HCT116 (cell line): ENCODE results near the gene ILF2. TPM values are rescaled to one million over a fixed set of nuclear protein-coding genes. Genes with fewer than 3 reads are reported as not detected.

Experiments used
- ATAC-seq: fragments of 200-7000 bp; cut with Tn5 transposase; 2 replicates; pipeline ENCODE4 v1.9.1; 2020; ENCODE audit warnings: mild to moderate bottlenecking, moderate library complexity
- BruUV-seq: library from RNA; stranded (reverse); fragments of 400-500 nt; replicated peaks from 2 replicates; lab custom pipeline; 2021; lab: Mats Ljungman, UMichigan
- CTCF ChIA-PET: fragments of 300-600 bp; sonication (Branson Sonifier 250); formaldehyde crosslinking; loops from one replicate; lab custom pipeline; 2021; ENCODE audit warnings: antibody characterized with exemption; lab: Charles Lee
- POLR2A ChIA-PET: fragments of 300-600, 350-600 bp; sonication (Branson Sonifier 250); formaldehyde crosslinking; loops from one replicate; lab custom pipeline; 2021; ENCODE audit warnings: antibody characterized with exemption; lab: Charles Lee
- RAD21 ChIA-PET, 2 experiments: fragments of 300-600 bp; sonication (Branson Sonifier 250); formaldehyde crosslinking; loops; one replicate each; lab custom pipeline; 2023; ENCODE audit warnings: low total read pairs in 2 of 2; ENCODE audit not compliant: uncharacterized antibody in 2 of 2, unreplicated experiment in 2 of 2, low non-redundant PET in 1 of 2; lab: Charles Lee
- DNase-seq: peaks from one replicate; pipeline ENCODE4 v3.0.0-alpha.2; 2010; ENCODE audit warnings: low read depth, low spot score
- H2AFZ ChIP-seq: fragments of 200-600 bp; shearing (Covaris generic), sonication (generic); 2 replicates; pipeline ENCODE4 v1.6.1; 2017; ENCODE audit warnings: low read depth, mixed run types, mixed read lengths, antibody characterized with exemption, low read length; ENCODE audit not compliant: poor library complexity, severe bottlenecking
- H3K27ac ChIP-seq: 2 replicates; pipeline ENCODE4 v1.5.1; 2012; ENCODE audit warnings: low read depth, low read length
- H3K27me3 ChIP-seq: fragments of 200-600 bp; sonication (generic); 2 replicates; pipeline ENCODE4 v1.6.1; 2016; ENCODE audit warnings: mixed run types, low read length, mixed read lengths; ENCODE audit not compliant: insufficient read depth
- H3K36me3 ChIP-seq, 2 experiments: fragments of 200-500 bp in 1 of 2; fragments of 200-600 bp in 1 of 2; sonication (Bioruptor generic) in 1 of 2; sonication (generic) in 1 of 2; 2 replicates each; pipeline versions ENCODE4 v1.5.1 to v1.6.1; 2014 to 2016; ENCODE audit warnings: low read length in 2 of 2, inconsistent platforms in 1 of 2, mixed read lengths in 1 of 2, mixed run types in 1 of 2; ENCODE audit not compliant: insufficient read depth in 2 of 2, control insufficient read depth in 1 of 2
- H3K4me1 ChIP-seq, 2 experiments: fragments of 200-600 bp in 1 of 2; sonication (generic) in 1 of 2; 2 replicates each; pipeline versions ENCODE4 v1.5.1 to v1.6.1; 2012 to 2017; ENCODE audit warnings: low read length in 2 of 2, inconsistent platforms in 1 of 2, mild to moderate bottlenecking in 1 of 2, mixed read lengths in 1 of 2, mixed run types in 1 of 2, moderate library complexity in 1 of 2; ENCODE audit not compliant: insufficient read depth in 2 of 2, control insufficient read depth in 1 of 2
- H3K4me2 ChIP-seq: fragments of 200-600 bp; sonication (generic); 2 replicates; pipeline ENCODE4 v1.6.1; 2017; ENCODE audit warnings: mixed run types, low read length, mixed read lengths
- H3K4me3 ChIP-seq, 2 experiments: fragments of 200-600 bp in 1 of 2; sonication (generic) in 1 of 2; replicated peaks in 1 of 2; 2 replicates each; pipeline ENCODE4 v1.5.1; 2011 to 2016; ENCODE audit warnings: low read length in 2 of 2, control low read depth in 1 of 2, low read depth in 1 of 2, mild to moderate bottlenecking in 1 of 2, mixed read lengths in 1 of 2, mixed run types in 1 of 2
- H3K79me2 ChIP-seq: fragments of 200-600 bp; sonication (generic); 2 replicates; pipeline ENCODE4 v1.6.1; 2017; ENCODE audit warnings: mild to moderate bottlenecking, mixed run types, low read length, moderate library complexity, mixed read lengths; ENCODE audit not compliant: insufficient read depth
- H3K9ac ChIP-seq: fragments of 200-600 bp; sonication (generic); 2 replicates; pipeline ENCODE4 v1.6.1; 2016; ENCODE audit warnings: low read length, mixed read lengths
- H3K9me2 ChIP-seq: fragments of 200-600 bp; sonication (generic), shearing (Covaris generic); 2 replicates; pipeline ENCODE4 v1.6.1; 2017; ENCODE audit warnings: mixed run types, mild to moderate bottlenecking, moderate library complexity; ENCODE audit not compliant: insufficient read depth
- H3K9me3 ChIP-seq, 2 experiments: fragments of 200-500 bp in 1 of 2; fragments of 200-600 bp in 1 of 2; sonication (Bioruptor generic) in 1 of 2; sonication (generic) in 1 of 2; 2 replicates each; pipeline ENCODE4 v1.6.1; 2014 to 2017; ENCODE audit warnings: low read length in 2 of 2, mixed read lengths in 2 of 2, inconsistent platforms in 1 of 2, low read depth in 1 of 2, mild to moderate bottlenecking in 1 of 2, mixed run types in 1 of 2, moderate library complexity in 1 of 2; ENCODE audit not compliant: control insufficient read depth in 1 of 2, insufficient read depth in 1 of 2
- H4K20me1 ChIP-seq: fragments of 200-600 bp; sonication (generic), shearing (Covaris generic); 2 replicates; pipeline ENCODE4 v1.6.1; 2017; ENCODE audit warnings: mixed run types, mild to moderate bottlenecking, moderate library complexity; ENCODE audit not compliant: insufficient read depth
- CBX3 ChIP-seq: IDR thresholded peaks from 2 replicates; pipeline ENCODE4 v1.6.1; 2012; ENCODE audit warnings: low read depth
- EGR1 ChIP-seq: IDR thresholded peaks from 2 replicates; pipeline ENCODE4 v1.6.1; 2012; ENCODE audit warnings: low read depth
- EZH2phosphoT487 ChIP-seq: fragments of 200-600 bp; IDR thresholded peaks from 2 replicates; pipeline ENCODE4 v1.6.1; 2018; ENCODE audit warnings: antibody characterized with exemption, borderline replicate concordance
- FOSL1 ChIP-seq: IDR thresholded peaks from 2 replicates; pipeline ENCODE4 v1.6.1; 2012; ENCODE audit warnings: low read depth
- JUND ChIP-seq: IDR thresholded peaks from 2 replicates; pipeline ENCODE4 v1.6.1; 2012
- POLR2A ChIP-seq: IDR thresholded peaks from 2 replicates; pipeline ENCODE4 v1.7.0; 2011; ENCODE audit warnings: borderline replicate concordance; ENCODE audit not compliant: insufficient read depth, insufficient read length; ENCODE audit errors: extremely low read depth
- POLR2AphosphoS5 ChIP-seq: IDR thresholded peaks from 2 replicates; pipeline ENCODE4 v1.6.1; 2011; ENCODE audit warnings: mild to moderate bottlenecking, low read depth, low read length, moderate library complexity
- RAD21 ChIP-seq: IDR thresholded peaks from 2 replicates; pipeline ENCODE4 v1.6.1; 2012; ENCODE audit warnings: low read depth, mild to moderate bottlenecking
- SP1 ChIP-seq: IDR thresholded peaks from 2 replicates; pipeline ENCODE4 v1.6.1; 2012; ENCODE audit warnings: low read depth
- SRF ChIP-seq: IDR thresholded peaks from 2 replicates; pipeline ENCODE4 v1.6.1; 2012; ENCODE audit warnings: low read depth
- TCF7L2 ChIP-seq: IDR thresholded peaks from 2 replicates; pipeline ENCODE4 v1.7.0; 2011; ENCODE audit warnings: borderline replicate concordance, inconsistent platforms; ENCODE audit not compliant: insufficient read depth, insufficient read length; ENCODE audit errors: extremely low read depth
- YY1 ChIP-seq: IDR thresholded peaks from 2 replicates; pipeline ENCODE4 v1.6.1; 2011; ENCODE audit warnings: low read length, low read depth, moderate library complexity, mild to moderate bottlenecking; ENCODE audit not compliant: insufficient replicate concordance; ENCODE audit errors: extremely low read depth
- ZFX ChIP-seq: fragments of 450-650 bp; IDR thresholded peaks from 2 replicates; pipeline ENCODE4 v1.6.1; 2017
- ZNF274 ChIP-seq: fragments of 200-500 bp; sonication (Bioruptor generic); IDR thresholded peaks from 2 replicates; pipeline ENCODE4 v1.6.1; 2014; ENCODE audit warnings: mild to moderate bottlenecking, low read depth, low read length, inconsistent platforms
- intact Hi-C: fragments of 100-400 bp; cut with micrococcal nuclease; formaldehyde crosslinking; loops from 2 replicates; pipeline ENCODE4 v1.10.0; 2022
- total RNA-seq: library from RNA; stranded (reverse); gene quantifications from one replicate; pipeline ENCODE4 v1.2.1, GENCODE V29; 2021; ENCODE audit not compliant: unreplicated experiment
- TF ChIP-seq, protein P1 (sequence below): IDR thresholded peaks from 2 replicates; pipeline ENCODE4 v1.6.1; 2012
- TF ChIP-seq, protein P2 (sequence below), 3 experiments: fragments of 200-600 bp in 1 of 3; sonication (generic) in 1 of 3; IDR thresholded peaks in 2 of 3; conservative IDR thresholded peaks in 1 of 3; 2 replicates each; pipeline ENCODE4 v1.5.1; 2012 to 2017; ENCODE audit warnings: low read depth in 2 of 3, low read length in 2 of 3, antibody characterized with exemption in 1 of 3, borderline replicate concordance in 1 of 3, control low read depth in 1 of 3, mild to moderate bottlenecking in 1 of 3, mixed read lengths in 1 of 3, mixed run types in 1 of 3, moderate library complexity in 1 of 3; ENCODE audit not compliant: insufficient read depth in 1 of 3
- TF ChIP-seq, protein P3 (sequence below): IDR thresholded peaks from 2 replicates; pipeline ENCODE4 v1.6.1; 2011; ENCODE audit warnings: mild to moderate bottlenecking, low read length, moderate library complexity; ENCODE audit not compliant: insufficient replicate concordance; ENCODE audit errors: extremely low read depth
- TF ChIP-seq, protein P4 (sequence below): IDR thresholded peaks from 2 replicates; pipeline ENCODE4 v1.6.1; 2012; ENCODE audit warnings: low read depth
- TF ChIP-seq, protein P5 (sequence below): IDR thresholded peaks from 2 replicates; pipeline ENCODE4 v1.6.1; 2012

ILF2 gene
- total RNA-seq, 1 experiment from 2014 or later = 335 TPM

DNA sequence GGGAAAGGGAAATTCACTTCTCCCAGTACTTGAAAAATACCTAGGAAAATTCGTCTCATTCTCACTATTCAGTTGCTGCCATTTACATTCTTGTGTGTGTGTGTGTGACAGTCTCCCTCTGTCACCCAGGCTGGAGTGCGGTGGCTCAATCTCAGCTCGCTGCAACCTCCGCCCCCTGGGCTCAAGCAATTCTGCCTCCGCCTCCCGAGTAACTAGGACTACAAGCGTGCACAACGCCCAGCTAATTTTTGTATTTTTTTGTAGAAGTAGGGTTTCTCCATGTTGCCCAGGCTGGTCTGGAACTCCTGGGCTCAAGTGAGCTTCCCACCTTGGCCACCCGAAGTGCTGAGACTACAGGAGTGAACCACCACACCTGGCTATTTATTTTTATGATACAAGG, 11.1 kb downstream of the ILF2 start:
- Histone ChIP-seq H3K9me2 (no peaks in the 10 kb centered on the region), H3K79me2 (peaks cover 21% of the 10 kb centered on the region), H3K9ac (peak overlapping the region; percentile 67), H3K9me3 (no peaks in the 10 kb centered on the region), H3K4me2 (peak overlapping the region; percentile 79), H2AFZ (no peak overlapping the region), H3K4me3 (peak overlapping the region; percentile 73 to 88), H3K27ac (peak overlapping the region; percentile 80; the same call in 1 of the 2 replicates), H3K36me3 (peaks cover 32 to 38% of the 10 kb centered on the region in 2 experiments), H4K20me1 (no peaks in the 10 kb centered on the region; the same call in 1 of the 2 replicates), H3K27me3 (no peaks in the 10 kb centered on the region), H3K4me1 (peaks cover 10 to 22% of the 10 kb centered on the region in 2 experiments; a peak in 3 of 4 replicates)
- no TSS peak for BruUV-seq
- CTCF ChIA-PET = interaction anchor here (1.6 kb wide), 1 partner anchor 87 kb away, joined by 5 read pairs; no protein-coding TSS in a partner anchor
- RAD21 ChIA-PET = no interaction called here
- no peak for DNase-seq
- TF ChIP-seq, protein P1, sequence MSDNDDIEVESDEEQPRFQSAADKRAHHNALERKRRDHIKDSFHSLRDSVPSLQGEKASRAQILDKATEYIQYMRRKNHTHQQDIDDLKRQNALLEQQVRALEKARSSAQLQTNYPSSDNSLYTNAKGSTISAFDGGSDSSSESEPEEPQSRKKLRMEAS = no peak
- TF ChIP-seq, protein P2, sequence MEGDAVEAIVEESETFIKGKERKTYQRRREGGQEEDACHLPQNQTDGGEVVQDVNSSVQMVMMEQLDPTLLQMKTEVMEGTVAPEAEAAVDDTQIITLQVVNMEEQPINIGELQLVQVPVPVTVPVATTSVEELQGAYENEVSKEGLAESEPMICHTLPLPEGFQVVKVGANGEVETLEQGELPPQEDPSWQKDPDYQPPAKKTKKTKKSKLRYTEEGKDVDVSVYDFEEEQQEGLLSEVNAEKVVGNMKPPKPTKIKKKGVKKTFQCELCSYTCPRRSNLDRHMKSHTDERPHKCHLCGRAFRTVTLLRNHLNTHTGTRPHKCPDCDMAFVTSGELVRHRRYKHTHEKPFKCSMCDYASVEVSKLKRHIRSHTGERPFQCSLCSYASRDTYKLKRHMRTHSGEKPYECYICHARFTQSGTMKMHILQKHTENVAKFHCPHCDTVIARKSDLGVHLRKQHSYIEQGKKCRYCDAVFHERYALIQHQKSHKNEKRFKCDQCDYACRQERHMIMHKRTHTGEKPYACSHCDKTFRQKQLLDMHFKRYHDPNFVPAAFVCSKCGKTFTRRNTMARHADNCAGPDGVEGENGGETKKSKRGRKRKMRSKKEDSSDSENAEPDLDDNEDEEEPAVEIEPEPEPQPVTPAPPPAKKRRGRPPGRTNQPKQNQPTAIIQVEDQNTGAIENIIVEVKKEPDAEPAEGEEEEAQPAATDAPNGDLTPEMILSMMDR (IDR thresholded peaks at IDR 0.05 in 2 of 3, conservative IDR thresholded peaks at IDR 0.05 in 1 of 3; ENCODE audit: borderline replicate concordance in 1 of 3, insufficient read depth in 1 of 3, low read depth in 2 of 3, low read length in 2 of 3) = no peak
- TF ChIP-seq RAD21 = no peak
- TF ChIP-seq POLR2A = no peak
- TF ChIP-seq, protein P3, sequence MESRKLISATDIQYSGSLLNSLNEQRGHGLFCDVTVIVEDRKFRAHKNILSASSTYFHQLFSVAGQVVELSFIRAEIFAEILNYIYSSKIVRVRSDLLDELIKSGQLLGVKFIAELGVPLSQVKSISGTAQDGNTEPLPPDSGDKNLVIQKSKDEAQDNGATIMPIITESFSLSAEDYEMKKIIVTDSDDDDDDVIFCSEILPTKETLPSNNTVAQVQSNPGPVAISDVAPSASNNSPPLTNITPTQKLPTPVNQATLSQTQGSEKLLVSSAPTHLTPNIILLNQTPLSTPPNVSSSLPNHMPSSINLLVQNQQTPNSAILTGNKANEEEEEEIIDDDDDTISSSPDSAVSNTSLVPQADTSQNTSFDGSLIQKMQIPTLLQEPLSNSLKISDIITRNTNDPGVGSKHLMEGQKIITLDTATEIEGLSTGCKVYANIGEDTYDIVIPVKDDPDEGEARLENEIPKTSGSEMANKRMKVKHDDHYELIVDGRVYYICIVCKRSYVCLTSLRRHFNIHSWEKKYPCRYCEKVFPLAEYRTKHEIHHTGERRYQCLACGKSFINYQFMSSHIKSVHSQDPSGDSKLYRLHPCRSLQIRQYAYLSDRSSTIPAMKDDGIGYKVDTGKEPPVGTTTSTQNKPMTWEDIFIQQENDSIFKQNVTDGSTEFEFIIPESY = no peak
- TF ChIP-seq EZH2phosphoT487 = no peak
- TF ChIP-seq CBX3 = no peak
- no peak for TF ChIP-seq POLR2AphosphoS5
- no peak for TF ChIP-seq TCF7L2
- TF ChIP-seq ZFX = no peak
- TF ChIP-seq, protein P4, sequence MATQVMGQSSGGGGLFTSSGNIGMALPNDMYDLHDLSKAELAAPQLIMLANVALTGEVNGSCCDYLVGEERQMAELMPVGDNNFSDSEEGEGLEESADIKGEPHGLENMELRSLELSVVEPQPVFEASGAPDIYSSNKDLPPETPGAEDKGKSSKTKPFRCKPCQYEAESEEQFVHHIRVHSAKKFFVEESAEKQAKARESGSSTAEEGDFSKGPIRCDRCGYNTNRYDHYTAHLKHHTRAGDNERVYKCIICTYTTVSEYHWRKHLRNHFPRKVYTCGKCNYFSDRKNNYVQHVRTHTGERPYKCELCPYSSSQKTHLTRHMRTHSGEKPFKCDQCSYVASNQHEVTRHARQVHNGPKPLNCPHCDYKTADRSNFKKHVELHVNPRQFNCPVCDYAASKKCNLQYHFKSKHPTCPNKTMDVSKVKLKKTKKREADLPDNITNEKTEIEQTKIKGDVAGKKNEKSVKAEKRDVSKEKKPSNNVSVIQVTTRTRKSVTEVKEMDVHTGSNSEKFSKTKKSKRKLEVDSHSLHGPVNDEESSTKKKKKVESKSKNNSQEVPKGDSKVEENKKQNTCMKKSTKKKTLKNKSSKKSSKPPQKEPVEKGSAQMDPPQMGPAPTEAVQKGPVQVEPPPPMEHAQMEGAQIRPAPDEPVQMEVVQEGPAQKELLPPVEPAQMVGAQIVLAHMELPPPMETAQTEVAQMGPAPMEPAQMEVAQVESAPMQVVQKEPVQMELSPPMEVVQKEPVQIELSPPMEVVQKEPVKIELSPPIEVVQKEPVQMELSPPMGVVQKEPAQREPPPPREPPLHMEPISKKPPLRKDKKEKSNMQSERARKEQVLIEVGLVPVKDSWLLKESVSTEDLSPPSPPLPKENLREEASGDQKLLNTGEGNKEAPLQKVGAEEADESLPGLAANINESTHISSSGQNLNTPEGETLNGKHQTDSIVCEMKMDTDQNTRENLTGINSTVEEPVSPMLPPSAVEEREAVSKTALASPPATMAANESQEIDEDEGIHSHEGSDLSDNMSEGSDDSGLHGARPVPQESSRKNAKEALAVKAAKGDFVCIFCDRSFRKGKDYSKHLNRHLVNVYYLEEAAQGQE = no peak
- TF ChIP-seq FOSL1 = no peak
- no peak for TF ChIP-seq YY1
- no peak for TF ChIP-seq SP1
- TF ChIP-seq, protein P5, sequence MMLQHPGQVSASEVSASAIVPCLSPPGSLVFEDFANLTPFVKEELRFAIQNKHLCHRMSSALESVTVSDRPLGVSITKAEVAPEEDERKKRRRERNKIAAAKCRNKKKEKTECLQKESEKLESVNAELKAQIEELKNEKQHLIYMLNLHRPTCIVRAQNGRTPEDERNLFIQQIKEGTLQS = no peak
- TF ChIP-seq SRF = no peak
- TF ChIP-seq EGR1 = no peak
- TF ChIP-seq JUND = no peak
- no peak for TF ChIP-seq ZNF274
- intact Hi-C loops = no loop called here
- ATAC-seq = no peak
- POLR2A ChIA-PET = interaction anchor here (1.1 to 1.7 kb wide), 3 partner anchors 12 to 116 kb away, joined by 3 to 8 read pairs (median 3); partner anchors contain the start of gene SLC27A3
